Measurements from ENCODE around the gene THBD. TPM values are rescaled to one million over a fixed set of nuclear protein-coding genes. Genes with fewer than 3 reads are reported as not detected.

The THBD gene
- total RNA-seq, 1 experiment from 2014 or later = 0.28 TPM

DNA sequence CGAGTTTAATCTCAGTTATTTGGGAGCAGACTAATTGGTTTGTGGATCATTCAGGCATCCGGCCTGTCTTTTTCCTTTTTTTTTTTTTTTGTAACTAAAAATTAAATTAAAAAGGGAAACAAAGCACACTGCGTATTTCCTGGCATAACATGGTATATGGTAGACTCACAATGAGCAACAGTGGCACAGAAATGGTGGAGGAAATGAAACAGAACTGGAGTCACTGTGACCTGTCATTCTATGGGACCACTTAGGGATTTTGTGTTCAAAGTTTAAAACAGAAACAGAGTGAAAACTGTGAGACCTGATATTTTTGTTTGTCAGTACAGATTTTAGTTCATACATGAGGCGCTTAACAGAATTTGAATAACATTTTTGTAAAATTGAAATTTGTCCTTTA, 41.4 kb upstream of the THBD start:
- no peaks in the 10 kb centered on the region for H3K9me3 Mint-ChIP-seq
- H3K4me2 ChIP-seq (ENCODE audit: insufficient read depth, insufficient read length, low read length) = no peak overlapping the region
- no peak overlapping the region for H4K5ac ChIP-seq (ENCODE audit: insufficient read length, low read depth, low read length)
- no peak overlapping the region for H2AK5ac ChIP-seq (ENCODE audit: insufficient read length, low read length)
- no peak overlapping the region for H2AFZ ChIP-seq (ENCODE audit: low read length)
- no peaks in the 10 kb centered on the region for H3K36me3 Mint-ChIP-seq (ENCODE audit: insufficient read depth in 1 of 3, low read depth in 3 of 3)
- no peaks in the 10 kb centered on the region for H3K79me1 ChIP-seq (ENCODE audit: insufficient read depth, low read depth, low read length, poor library complexity, severe bottlenecking)
- H3K4ac ChIP-seq (ENCODE audit: low read depth, low read length) = no peak overlapping the region
- H2BK15ac ChIP-seq (ENCODE audit: low read depth, low read length) = no peak overlapping the region
- H2BK5ac ChIP-seq (ENCODE audit: insufficient read length, low read length) = no peak overlapping the region
- no peak overlapping the region for H3K27ac ChIP-seq (ENCODE audit: insufficient read length, low read depth, low read length)
- H3K27ac Mint-ChIP-seq = no peak overlapping the region
- H3K18ac ChIP-seq (ENCODE audit: insufficient read length, low read depth, low read length) = no peak overlapping the region
- no peak overlapping the region for H3K4me3 Mint-ChIP-seq
- no peak overlapping the region for H3T11ph ChIP-seq (ENCODE audit: low read length)
- no peak for DNase-seq
- TF ChIP-seq, protein P1, sequence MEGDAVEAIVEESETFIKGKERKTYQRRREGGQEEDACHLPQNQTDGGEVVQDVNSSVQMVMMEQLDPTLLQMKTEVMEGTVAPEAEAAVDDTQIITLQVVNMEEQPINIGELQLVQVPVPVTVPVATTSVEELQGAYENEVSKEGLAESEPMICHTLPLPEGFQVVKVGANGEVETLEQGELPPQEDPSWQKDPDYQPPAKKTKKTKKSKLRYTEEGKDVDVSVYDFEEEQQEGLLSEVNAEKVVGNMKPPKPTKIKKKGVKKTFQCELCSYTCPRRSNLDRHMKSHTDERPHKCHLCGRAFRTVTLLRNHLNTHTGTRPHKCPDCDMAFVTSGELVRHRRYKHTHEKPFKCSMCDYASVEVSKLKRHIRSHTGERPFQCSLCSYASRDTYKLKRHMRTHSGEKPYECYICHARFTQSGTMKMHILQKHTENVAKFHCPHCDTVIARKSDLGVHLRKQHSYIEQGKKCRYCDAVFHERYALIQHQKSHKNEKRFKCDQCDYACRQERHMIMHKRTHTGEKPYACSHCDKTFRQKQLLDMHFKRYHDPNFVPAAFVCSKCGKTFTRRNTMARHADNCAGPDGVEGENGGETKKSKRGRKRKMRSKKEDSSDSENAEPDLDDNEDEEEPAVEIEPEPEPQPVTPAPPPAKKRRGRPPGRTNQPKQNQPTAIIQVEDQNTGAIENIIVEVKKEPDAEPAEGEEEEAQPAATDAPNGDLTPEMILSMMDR (conservative IDR thresholded peaks at IDR 0.05) = no peak
- no peak overlapping the region for H3K9ac ChIP-seq (ENCODE audit: extremely low read depth, insufficient read length, low read length)
- H2BK120ac ChIP-seq (ENCODE audit: low read depth, low read length, poor library complexity, severe bottlenecking) = no peak overlapping the region
- H4K20me1 ChIP-seq (ENCODE audit: control insufficient read depth, insufficient read depth, insufficient read length) = no peaks in the 10 kb centered on the region
- no peak overlapping the region for H3K14ac ChIP-seq (ENCODE audit: insufficient read depth, low read length)
- H3K4me1 ChIP-seq (ENCODE audit: insufficient read depth, low read length) = no peaks in the 10 kb centered on the region
- H3K23ac ChIP-seq (ENCODE audit: insufficient read length, low read depth, low read length) = no peak overlapping the region
- no peak overlapping the region for H2BK20ac ChIP-seq (ENCODE audit: low read depth, low read length, poor library complexity, severe bottlenecking)
- no peaks in the 10 kb centered on the region for H3K79me2 ChIP-seq (ENCODE audit: insufficient read depth, low read length)
- H4K8ac ChIP-seq (replicated peaks; ENCODE audit: insufficient read length, low read depth, low read length) = no peak overlapping the region
- H3K4me1 Mint-ChIP-seq = peaks cover 17 to 22% of the 10 kb centered on the region in 2 experiments
- H4K91ac ChIP-seq (ENCODE audit: insufficient read length, low read depth, low read length) = no peak overlapping the region
- H3K56ac ChIP-seq (ENCODE audit: insufficient read length, low read depth, low read length) = no peak overlapping the region
- H3K27me3 Mint-ChIP-seq (ENCODE audit: low read depth) = peaks cover 4% of the 10 kb centered on the region
- WGBS (ENCODE audit: extremely low coverage, insufficient read length, low lambda C conversion rate) = no CpG with 5 or more reads among the region's 4 CpGs
- H3K23me2 ChIP-seq (ENCODE audit: insufficient read length, low read depth, low read length, poor library complexity, severe bottlenecking) = no peaks in the 10 kb centered on the region
- H2BK12ac ChIP-seq (ENCODE audit: insufficient read length, low read depth, low read length) = no peak overlapping the region
- no peaks in the 10 kb centered on the region for H3K27me3 ChIP-seq (ENCODE audit: insufficient read depth, low read length)
- H3K9me3 ChIP-seq (ENCODE audit: control insufficient read depth, low read depth, low read length) = no peaks in the 10 kb centered on the region
